ENCODE measurements around the gene USP10. TPM values are rescaled to one million over a fixed set of nuclear protein-coding genes. Genes with fewer than 3 reads are reported as not detected.

The USP10 gene
- total RNA-seq, 1 donor from 2014 or later, result 177 TPM

GRCh38 chr16:84795329-84796053 lies 95.7 kb downstream of the USP10 start:
- Mint-ChIP-seq H3K36me3 (ENCODE audit: low read depth) (no peaks in the 10 kb centered on the region), H3K27me3 (no peaks in the 10 kb centered on the region), H3K27ac (no peak overlapping the region), H3K4me1 (no peaks in the 10 kb centered on the region), H3K4me3 (no peak overlapping the region), H3K9me3 (no peaks in the 10 kb centered on the region)
- intact Hi-C loops (cut with micrococcal nuclease), result no loop called here
- DNase-seq, result no peak

GRCh38 chr16:84800158-84800978 lies 100.6 kb downstream of the USP10 start:
- intact Hi-C loops (cut with micrococcal nuclease), result no loop called here
- Mint-ChIP-seq H3K4me3 (no peak overlapping the region), H3K4me1 (peaks cover 1% of the 10 kb centered on the region), H3K9me3 (no peaks in the 10 kb centered on the region), H3K27me3 (no peaks in the 10 kb centered on the region), H3K27ac (no peak overlapping the region), H3K36me3 (ENCODE audit: low read depth) (no peaks in the 10 kb centered on the region)
- DNase-seq, result no peak

GRCh38 chr16:84803146-84803545 lies 103.3 kb downstream of the USP10 start:
- H3K36me3 Mint-ChIP-seq (ENCODE audit: low read depth), result no peaks in the 10 kb centered on the region
- H3K27me3 Mint-ChIP-seq, result no peaks in the 10 kb centered on the region
- H3K27ac Mint-ChIP-seq, result no peak overlapping the region
- peaks cover 13% of the 10 kb centered on the region for H3K4me1 Mint-ChIP-seq
- no peaks in the 10 kb centered on the region for H3K9me3 Mint-ChIP-seq
- intact Hi-C loops (cut with micrococcal nuclease), result no loop called here
- no peak for DNase-seq
- no peak overlapping the region for H3K4me3 Mint-ChIP-seq

- Mint-ChIP-seq H3K36me3 (ENCODE audit: low read depth) (no peaks in the 10 kb centered on the region), H3K4me3 (no peak overlapping the region), H3K27me3 (no peaks in the 10 kb centered on the region), H3K9me3 (no peaks in the 10 kb centered on the region), H3K4me1 (peaks cover 13% of the 10 kb centered on the region), H3K27ac (no peak overlapping the region)
- no peak for DNase-seq
- intact Hi-C loops (cut with micrococcal nuclease), result no loop called here
These were observed 104.5 kb downstream of the USP10 start for GRCh38 chr16:84804326-84804725.

- peak overlapping the region; percentile 21 for H3K4me3 Mint-ChIP-seq
These were observed 106.6 kb downstream of the USP10 start for GRCh38 chr16:84806256-84806889.

GRCh38 chr16:84806890-84807258 lies 107.1 kb downstream of the USP10 start:
- Mint-ChIP-seq H3K36me3 (ENCODE audit: low read depth) (no peaks in the 10 kb centered on the region), H3K27ac (no peak overlapping the region), H3K27me3 (no peaks in the 10 kb centered on the region), H3K9me3 (no peaks in the 10 kb centered on the region), H3K4me3 (no peak overlapping the region), H3K4me1 (peaks cover 29% of the 10 kb centered on the region)
- intact Hi-C loops (cut with micrococcal nuclease), result no loop called here
- no peak for DNase-seq

More at GRCh38 chr16:84806256-84806889, 106.6 kb downstream of the USP10 start:
- Mint-ChIP-seq H3K9me3 (no peaks in the 10 kb centered on the region), H3K4me1 (peaks cover 24% of the 10 kb centered on the region), H3K36me3 (ENCODE audit: low read depth) (no peaks in the 10 kb centered on the region), H3K27me3 (no peaks in the 10 kb centered on the region), H3K27ac (no peak overlapping the region)
- intact Hi-C loops (cut with micrococcal nuclease), result no loop called here
- peak; percentile 63 for DNase-seq

GRCh38 chr16:84807776-84808175 lies 108.0 kb downstream of the USP10 start:
- Mint-ChIP-seq H3K4me3 (no peak overlapping the region), H3K9me3 (no peaks in the 10 kb centered on the region), H3K27me3 (no peaks in the 10 kb centered on the region), H3K4me1 (peaks cover 29% of the 10 kb centered on the region), H3K27ac (no peak overlapping the region), H3K36me3 (ENCODE audit: low read depth) (no peaks in the 10 kb centered on the region)
- intact Hi-C loops (cut with micrococcal nuclease), result no loop called here
- no peak for DNase-seq

GRCh38 chr16:84808826-84809225 lies 109.0 kb downstream of the USP10 start:
- intact Hi-C loops (cut with micrococcal nuclease), result no loop called here
- Mint-ChIP-seq H3K27me3 (no peaks in the 10 kb centered on the region), H3K36me3 (ENCODE audit: low read depth) (no peaks in the 10 kb centered on the region), H3K27ac (no peak overlapping the region), H3K4me1 (peaks cover 32% of the 10 kb centered on the region), H3K4me3 (no peak overlapping the region), H3K9me3 (peaks cover 4% of the 10 kb centered on the region)
- DNase-seq, result no peak

- Mint-ChIP-seq H3K4me3 (peak overlapping the region; percentile 50), H3K9me3 (peaks cover 4% of the 10 kb centered on the region), H3K27me3 (peaks cover 6% of the 10 kb centered on the region), H3K27ac (peak overlapping the region; percentile 26), H3K4me1 (peaks cover 28% of the 10 kb centered on the region), H3K36me3 (ENCODE audit: low read depth) (no peaks in the 10 kb centered on the region)
- intact Hi-C loops (cut with micrococcal nuclease), result no loop called here
- DNase-seq, result peak; percentile 86
These were observed 110.9 kb downstream of the USP10 start for GRCh38 chr16:84810518-84811273.

- Mint-ChIP-seq H3K36me3 (ENCODE audit: low read depth) (no peaks in the 10 kb centered on the region), H3K4me1 (peaks cover 23% of the 10 kb centered on the region), H3K27ac (no peak overlapping the region), H3K9me3 (peaks cover 4% of the 10 kb centered on the region), H3K4me3 (no peak overlapping the region), H3K27me3 (peaks cover 9% of the 10 kb centered on the region)
- no peak for DNase-seq
- intact Hi-C loops (cut with micrococcal nuclease), result no loop called here
These were observed 111.7 kb downstream of the USP10 start for GRCh38 chr16:84811529-84811928.

- Mint-ChIP-seq H3K4me3 (no peak overlapping the region), H3K27ac (no peak overlapping the region), H3K36me3 (ENCODE audit: low read depth) (no peaks in the 10 kb centered on the region), H3K4me1 (peaks cover 19% of the 10 kb centered on the region), H3K9me3 (peaks cover 4% of the 10 kb centered on the region), H3K27me3 (peaks cover 14% of the 10 kb centered on the region)
- intact Hi-C loops (cut with micrococcal nuclease), result no loop called here
- DNase-seq, result no peak
These were observed 113.5 kb downstream of the USP10 start for GRCh38 chr16:84813141-84813934.

GRCh38 chr16:84815462-84815861 lies 115.7 kb downstream of the USP10 start:
- Mint-ChIP-seq H3K4me3 (no peak overlapping the region), H3K9me3 (peaks cover 4% of the 10 kb centered on the region), H3K27ac (no peak overlapping the region), H3K4me1 (peaks cover 22% of the 10 kb centered on the region), H3K36me3 (ENCODE audit: low read depth) (no peaks in the 10 kb centered on the region), H3K27me3 (peaks cover 31% of the 10 kb centered on the region)
- DNase-seq, result no peak
- intact Hi-C loops (cut with micrococcal nuclease), result no loop called here

- Mint-ChIP-seq H3K27ac (no peak overlapping the region), H3K4me1 (peaks cover 18% of the 10 kb centered on the region), H3K9me3 (peaks cover 4% of the 10 kb centered on the region), H3K27me3 (peaks cover 35% of the 10 kb centered on the region), H3K36me3 (ENCODE audit: low read depth) (no peaks in the 10 kb centered on the region), H3K4me3 (no peak overlapping the region)
- intact Hi-C loops (cut with micrococcal nuclease), result no loop called here
- DNase-seq, result no peak
These were observed 116.2 kb downstream of the USP10 start for GRCh38 chr16:84816023-84816422.

Measured in activated CD4-positive, alpha-beta T cell treated with anti-CD3 and anti-CD28 coated beads, Interleukin-2, amount 10 ng/mL, durations not matched to agents 24 days and 14 days (primary cell).